Stimulated activated CD8-positive, alpha-beta memory T cell treated with anti-CD3 and anti-CD28 coated beads, Interleukin-12 subunit alpha, Interleukin-12 subunit beta, amount 100 ng/mL, for 24 hours (primary cell): ENCODE measurements around the gene CDKN2B-AS1.

Experiments
- DNase-seq: peaks from one replicate; pipeline ENCODE4 v3.0.0-alpha.2; 2020; ENCODE audit errors: extremely low read depth

Gene CDKN2B-AS1

DNA sequence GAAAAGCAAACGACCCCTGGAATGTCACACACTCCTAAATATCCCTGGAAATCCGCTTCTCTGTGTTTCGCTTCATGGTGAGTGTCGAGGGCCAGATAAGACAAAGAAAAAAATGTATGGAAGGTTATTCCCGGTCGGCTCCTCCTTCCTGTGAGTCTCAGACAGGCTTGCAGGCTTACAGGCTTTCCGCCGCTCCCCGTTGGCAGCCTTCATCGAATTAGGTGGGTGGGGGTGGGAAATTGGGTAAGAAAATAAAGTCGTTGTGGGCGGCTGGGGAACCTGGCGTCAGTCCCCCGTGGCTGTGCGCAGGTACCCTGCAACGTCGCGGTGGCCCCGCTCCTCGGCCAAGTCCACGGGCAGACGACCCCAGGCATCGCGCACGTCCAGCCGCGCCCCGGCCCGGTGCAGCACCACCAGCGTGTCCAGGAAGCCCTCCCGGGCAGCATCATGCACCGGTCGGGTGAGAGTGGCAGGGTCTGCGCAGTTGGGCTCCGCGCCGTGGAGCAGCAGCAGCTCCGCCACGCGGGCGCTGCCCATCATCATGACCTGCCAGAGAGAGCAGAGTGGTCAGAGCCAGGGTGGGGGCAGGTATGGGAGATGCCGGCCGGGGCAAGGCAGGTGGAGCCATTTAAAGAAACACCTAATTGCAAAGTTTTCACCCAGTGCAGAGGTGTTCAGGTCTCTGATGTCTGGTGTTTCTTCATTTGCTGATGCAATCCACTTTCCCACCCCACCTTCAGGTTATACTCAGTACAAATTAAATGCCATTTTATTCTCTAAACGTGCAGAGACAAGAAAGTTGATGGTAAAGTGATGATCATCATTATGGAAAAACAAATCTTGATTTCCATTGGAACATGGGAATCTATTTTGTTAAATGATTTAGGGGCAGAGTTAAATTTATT lies 11.4 kb downstream of the CDKN2B-AS1 start:
- no peak for DNase-seq

DNA sequence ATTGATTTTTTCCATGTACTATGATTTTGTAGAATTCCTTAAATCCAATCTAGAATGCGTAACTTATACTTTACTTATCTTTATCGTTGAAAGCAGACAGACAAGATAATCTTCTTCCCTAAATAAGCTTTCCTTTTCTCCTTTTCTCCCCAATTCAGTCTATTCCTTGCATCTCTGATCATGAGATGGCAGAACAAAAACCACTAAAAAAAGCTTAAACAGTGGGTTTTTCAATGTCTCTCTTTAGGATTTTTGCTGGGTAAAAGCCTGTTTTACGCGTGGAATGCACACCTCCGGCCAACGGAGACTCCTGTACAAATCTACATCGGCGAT lies 13.8 kb downstream of the CDKN2B-AS1 start:
- DNase-seq, result no peak

DNA sequence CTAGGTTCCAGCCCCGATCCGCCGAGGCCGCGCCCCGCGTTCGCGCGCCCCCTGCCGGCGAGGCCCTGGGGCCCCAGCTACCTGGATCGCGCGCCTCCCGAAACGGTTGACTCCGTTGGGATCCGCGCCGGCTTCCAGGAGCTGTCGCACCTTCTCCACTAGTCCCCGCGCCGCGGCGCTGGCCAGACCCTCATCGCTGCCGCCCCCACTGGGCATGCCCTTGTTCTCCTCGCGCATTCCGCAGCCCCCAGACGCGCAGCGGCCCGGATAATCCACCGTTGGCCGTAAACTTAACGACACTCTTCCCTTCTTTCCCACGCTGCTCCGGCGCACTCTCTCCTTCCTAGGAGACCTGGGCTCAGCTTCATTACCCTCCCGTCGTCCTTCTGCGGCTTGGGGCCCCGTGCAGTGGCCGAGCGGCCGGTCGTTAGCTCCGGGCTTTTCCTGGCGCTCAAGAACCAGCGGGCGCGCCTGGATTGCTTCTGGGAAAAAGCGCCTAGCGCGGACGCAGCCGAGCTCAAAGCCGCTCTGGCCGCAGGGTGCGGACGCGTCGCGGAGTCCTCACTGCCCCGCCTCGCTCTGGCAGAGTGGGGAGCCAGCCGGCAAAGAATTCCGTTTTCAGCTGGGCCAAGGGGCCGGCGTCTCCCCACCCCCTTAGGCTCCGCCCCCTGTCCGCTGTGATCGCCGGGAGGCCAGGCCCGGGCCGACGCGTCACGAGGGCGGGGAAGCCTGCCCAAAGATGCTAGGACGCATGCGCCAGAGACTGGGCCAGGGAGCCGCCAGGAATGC lies 14.3 kb downstream of the CDKN2B-AS1 start, which contains the start of gene CDKN2B:
CDKN2B (minus strand) TSS at position 589 of the 789 bp plus-strand sequence; CDS start at position 237, 352 bp downstream.
- no peak for DNase-seq

DNA sequence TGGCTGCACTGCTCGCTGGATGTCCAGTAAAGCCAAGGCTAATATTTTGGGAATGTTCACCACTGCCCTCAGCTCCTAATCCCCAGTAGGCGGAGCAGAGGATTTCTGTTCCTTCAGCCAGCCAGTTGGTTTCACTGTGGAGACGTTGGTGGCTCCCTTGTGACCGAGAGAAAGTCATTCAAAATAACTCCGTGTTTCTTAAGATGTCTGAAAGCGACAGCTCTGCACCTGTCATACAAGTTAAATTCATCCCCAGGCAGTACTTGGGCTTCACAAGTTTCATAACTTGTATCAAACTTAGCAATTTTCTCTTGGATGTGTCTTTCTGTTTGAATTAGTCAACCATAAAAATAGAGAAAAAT lies 14.9 kb downstream of the CDKN2B-AS1 start:
- DNase-seq, result no peak

DNA sequence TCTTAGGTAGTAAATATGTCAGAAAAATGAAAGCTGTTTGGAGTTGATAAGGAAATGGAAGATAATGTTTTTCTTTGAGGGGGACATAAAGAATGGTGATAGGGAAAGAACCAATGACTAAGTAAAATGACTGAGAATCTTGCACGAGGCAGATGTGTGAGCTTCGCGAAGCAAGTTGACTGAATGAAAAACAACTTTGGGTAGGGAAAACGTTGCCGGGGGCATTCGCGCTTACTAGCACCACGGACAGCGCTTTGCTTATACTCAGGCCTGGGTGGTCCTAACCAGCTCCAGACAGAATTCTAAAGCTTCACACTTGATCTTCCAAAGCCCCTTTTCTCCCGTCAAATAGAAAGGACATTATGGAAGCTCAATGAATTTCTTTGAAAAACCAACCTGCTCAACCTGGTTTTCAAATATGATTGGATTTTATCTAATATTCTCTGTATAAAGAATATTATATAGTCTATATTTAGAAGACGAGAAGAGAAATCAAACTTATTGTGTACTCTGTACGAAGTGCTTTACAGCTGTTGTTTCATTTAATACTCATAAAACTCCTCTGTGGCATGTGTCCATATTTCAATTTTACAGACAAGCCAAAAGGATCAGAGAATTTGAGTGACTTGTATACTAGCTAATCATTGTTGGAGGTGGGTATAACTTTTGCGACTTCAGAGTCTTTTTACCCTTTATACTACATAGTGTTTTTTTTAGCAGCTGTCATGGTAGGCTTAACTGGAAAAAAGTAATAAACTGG lies 16.5 kb downstream of the CDKN2B-AS1 start:
- DNase-seq, result no peak

DNA sequence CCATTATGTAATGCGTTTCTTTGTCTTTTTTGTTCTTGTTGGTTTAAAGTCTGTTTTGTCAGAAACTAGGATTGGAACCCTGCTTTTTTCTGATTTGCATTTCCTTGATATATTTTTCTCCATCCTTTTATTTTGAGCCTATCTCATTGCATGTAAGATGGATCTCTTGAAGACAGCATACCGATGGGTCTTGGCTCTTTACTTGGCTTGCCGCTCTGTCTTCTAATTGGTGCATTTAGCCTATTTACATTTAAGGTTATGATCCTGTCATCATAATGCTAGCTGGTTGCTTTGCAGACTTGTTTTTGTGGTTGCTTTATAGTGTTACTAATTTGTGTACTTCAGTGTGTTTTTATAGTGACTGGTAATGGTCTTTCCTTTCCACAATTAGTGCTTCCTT lies 27.8 kb downstream of the CDKN2B-AS1 start:
- DNase-seq, result no peak

DNA sequence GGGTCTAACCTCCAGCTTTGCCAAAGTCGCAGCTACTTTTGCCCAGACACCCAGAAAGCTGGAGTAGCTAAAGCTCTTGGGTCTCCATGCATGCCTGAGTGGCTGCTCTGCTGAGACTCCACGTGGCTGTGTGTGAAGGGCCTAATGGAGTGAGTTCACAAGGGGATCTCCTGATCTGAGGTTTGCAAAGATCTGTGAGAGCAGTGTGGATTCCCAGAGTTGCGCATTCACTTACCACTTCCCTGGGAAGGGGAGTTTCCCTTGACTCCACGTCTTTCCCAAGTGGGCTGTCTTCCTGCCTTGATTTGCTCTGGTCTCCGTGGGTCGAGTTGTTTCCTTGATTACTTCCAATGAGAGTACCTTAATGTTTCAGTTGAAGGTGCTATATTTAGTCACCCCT lies 32.1 kb downstream of the CDKN2B-AS1 start:
- no peak for DNase-seq

DNA sequence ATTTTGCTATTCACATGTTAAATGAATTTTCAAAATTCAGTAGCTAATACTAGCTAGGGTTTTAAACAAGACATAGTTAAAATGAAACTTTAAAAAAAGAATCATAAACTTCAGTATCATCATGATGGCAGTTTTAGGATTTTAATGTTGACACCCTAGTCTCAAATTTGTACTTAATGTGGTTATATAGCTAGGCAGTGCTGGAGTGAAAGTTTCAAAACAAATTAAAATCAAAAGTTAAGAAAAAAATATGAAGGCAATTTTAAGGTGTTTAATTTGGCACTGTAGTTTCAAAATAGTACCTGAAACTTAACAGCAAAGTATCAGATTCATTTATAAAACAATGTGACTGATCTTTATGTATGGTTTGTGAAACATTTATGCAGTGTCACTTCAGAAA lies 33.8 kb downstream of the CDKN2B-AS1 start:
- DNase-seq, result no peak

DNA sequence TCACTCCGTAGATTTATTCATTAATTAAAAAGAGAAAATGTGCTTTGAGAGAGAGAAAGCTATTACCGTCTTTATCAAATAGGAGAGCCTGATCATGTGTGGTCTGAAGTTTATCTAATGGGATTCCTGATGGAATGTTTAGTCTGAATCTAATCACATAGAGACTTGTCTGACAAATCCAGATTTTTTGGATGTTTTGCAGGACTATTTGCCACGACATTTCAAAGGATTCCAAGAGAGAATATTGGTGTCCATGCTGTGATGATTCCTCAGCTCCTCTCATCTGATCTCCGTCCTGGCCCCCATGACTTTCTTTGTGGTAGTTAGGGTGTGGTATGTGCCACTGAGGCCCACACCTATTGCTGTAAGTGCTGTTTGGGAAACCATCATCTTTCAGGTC lies 34.6 kb downstream of the CDKN2B-AS1 start:
- DNase-seq, result no peak

DNA sequence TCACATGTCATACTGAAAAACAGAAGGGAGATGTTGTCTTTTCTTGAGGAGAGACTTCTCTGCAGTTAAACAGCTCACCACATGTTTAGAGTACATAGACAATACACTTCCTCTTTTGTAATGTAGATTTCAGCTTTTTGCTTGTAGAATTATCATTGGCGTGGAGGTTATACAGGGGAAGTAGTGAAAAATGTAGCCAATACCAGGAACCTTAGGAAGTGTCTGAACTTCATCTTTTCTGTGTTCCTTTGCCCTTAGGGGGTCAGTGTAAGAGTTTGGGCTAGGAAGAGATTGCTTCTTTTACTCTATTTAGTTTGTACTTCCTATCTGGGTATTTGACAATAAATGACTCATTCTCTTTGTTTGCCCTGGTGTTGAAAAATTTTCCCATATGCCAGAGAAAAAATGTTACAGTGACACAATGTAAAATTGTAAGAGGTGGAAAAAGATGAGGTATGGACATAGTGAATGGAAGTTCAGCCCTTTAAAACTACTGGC lies 35.6 kb downstream of the CDKN2B-AS1 start:
- DNase-seq, result no peak

DNA sequence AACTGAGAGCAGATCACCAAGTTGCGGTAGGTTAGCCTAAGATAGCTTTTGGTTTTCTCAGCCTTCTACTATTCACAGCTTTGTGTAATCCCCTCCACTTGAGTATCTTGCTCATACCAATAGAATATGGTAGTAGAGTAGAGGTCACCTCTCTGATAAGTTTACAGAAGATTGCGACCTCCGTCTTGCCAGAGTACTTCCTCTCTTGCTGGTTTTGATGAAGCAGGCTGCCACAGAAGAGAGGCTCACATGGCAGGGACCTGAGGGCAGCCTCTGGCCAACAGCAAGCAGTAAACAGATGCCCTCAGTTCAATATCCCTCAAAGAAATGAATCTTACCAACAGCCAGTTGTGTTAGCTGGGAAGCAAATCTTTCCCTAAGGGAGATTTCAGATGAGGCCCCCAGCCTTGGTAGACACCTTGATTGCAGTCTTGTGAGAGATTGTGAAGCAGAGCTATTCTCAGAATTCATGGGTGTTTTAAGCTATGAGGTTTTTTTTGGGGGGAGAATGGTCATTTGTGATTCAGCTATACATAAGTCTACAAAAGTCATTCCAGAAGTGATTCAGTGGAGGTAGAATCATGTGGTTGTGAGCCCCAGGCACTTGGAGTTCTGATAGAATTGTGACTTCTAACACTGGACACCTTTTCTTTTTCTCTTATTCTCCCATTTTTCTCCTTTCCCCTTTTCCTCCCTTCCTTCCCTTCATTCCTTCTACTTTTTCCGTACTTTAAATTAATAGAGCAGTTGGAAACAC lies 37.2 kb downstream of the CDKN2B-AS1 start:
- DNase-seq, result no peak

DNA sequence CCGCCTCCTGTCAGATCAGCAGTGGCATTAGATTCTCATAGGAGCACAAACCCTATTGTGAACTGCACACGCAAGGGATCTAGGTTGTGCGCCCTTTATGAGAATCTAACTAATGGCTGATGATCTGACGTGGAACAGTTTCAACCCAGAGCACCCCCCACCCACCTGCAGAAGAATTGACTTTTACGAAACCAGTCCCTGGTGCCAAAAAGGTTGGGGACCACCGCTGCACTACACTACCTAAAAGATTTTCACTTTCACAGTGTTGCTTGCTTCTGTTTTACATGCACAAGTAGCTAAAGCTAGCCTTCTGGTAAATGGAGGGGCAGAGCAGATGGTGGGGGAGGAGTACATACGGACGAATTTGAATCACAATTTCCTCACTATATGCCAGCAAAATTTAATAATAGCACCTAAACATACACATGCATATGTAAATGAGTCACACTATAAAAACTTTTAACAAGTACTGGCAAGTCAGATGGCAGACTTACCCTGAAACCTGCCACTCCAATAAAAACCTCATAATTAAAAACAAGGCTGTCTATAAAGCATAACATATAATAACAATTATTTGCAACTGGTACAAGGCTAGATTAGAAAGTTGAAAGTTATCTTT lies 38.5 kb downstream of the CDKN2B-AS1 start:
- no peak for DNase-seq

DNA sequence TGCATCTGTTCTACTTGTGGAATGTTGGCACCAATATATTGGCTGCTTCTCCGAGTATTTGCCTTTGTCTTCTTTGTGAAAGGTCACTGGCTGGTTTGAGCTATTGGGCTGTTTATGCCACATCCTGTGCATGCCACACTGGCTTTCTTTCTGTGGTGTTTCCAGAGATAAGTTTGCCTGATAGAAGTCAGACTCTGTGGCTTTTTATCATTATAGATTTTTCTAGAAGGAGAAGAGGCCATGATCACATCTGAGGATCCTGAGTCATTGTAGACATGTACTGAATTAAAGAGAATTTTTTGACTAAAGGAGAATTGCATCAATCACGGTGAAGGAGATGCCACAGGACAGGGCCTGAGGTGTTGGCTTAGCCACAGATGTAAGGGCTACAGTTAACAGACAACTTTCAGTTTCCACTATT lies 41.0 kb downstream of the CDKN2B-AS1 start:
- DNase-seq, result no peak

DNA sequence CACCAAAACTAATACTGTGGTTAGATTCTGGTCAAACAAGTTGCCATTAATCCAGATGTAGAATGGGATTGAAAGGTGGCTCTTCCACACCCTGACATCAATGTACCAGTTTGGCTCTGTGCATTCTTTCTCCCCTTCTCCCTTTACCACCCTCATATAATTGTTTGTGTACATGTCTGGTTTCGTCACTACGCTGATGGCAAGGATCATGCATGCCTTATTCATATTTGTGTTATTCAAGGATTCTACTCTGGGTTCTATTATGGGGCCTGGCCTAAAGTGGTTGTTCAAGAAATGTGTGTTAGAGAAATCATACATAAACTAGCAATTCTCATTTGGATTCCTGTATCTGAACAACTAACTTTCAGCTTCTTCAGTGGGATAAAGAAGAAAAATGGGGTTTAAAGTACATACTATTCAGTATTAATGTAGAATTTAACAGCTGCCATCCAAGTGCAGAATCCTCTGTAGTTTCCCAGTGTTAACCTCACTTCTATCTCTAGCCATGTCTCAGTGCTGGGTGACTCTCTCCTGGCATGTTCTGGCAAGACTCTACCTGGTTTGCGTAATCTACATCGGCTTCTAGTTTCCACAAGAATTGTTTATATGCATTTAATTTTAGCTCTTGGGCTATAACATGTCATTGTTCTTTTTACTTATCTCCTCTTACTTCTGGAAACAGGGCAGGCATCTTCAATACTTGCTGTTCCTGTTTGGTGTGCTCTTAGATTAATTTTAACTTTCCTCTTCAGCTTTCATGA lies 42.5 kb downstream of the CDKN2B-AS1 start:
- no peak for DNase-seq

DNA sequence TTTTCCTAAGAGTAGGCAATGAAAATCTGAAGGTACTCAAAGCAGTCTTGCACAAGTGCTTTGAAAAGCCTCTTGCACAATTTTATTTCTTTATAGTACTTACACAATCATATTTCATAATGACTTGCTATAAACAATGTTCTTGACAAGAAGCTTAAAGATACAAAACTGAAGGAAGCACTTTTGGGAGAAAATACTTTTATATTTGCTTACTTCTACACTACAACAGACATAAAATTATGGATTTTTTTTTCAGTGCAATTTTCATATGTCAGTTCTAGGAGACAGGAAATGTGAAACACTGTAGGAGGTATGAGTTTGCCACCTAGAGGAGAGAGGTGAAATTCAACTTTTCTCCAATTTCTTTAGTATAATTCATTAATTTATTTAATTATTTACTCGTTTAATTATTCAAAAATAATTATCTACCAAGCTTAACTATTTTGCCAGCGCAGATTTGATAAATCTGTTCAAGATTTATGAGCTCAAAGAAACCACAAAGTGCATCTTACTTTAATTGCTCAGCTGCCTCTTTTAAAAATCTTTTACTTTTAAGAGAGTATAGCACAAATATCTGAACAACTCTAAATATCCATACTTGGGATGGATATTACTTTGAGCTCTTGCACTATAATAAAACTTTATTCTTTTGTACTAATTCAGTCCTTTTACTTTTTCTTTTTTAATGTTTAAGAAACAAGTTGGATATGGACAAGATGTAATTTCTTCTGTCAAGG lies 43.5 kb downstream of the CDKN2B-AS1 start:
- DNase-seq, result no peak

DNA sequence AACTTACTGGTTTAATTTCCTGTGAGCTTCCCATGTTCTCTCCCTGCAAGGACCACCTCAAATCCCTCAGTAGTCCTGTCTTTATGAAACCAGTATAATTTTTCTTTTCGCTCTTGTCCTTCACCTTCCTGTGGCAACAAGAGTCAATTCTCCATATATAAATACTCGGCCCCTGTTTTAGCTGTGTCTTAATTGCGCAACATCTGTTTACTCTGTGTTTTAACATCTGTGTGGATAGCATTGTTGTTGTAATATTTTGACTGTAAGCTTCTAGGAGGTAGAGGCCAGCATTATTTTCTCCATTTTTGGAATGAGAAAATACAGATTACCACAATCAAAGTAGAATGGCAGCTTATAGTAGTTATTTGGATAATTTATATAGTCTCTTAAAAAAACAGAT lies 44.7 kb downstream of the CDKN2B-AS1 start:
- DNase-seq, result no peak

DNA sequence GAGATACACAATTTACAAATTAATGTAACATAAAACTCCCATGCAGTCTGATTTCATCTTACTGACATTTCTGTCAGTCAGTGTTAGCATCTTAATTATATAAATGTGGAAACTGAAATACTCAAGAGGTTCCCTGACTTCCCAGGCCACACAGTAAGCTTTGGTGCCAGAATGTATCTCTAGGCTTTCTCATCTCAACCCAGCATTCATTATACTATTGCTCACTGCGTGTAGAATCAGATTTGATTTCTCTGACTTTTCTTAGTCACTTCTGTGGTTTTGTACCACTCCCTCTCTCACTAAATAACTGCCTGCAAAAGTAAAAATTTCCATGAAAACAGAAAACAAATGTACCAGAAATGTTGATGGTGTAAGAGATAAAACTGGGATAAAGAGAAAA lies 46.2 kb downstream of the CDKN2B-AS1 start:
- no peak for DNase-seq

DNA sequence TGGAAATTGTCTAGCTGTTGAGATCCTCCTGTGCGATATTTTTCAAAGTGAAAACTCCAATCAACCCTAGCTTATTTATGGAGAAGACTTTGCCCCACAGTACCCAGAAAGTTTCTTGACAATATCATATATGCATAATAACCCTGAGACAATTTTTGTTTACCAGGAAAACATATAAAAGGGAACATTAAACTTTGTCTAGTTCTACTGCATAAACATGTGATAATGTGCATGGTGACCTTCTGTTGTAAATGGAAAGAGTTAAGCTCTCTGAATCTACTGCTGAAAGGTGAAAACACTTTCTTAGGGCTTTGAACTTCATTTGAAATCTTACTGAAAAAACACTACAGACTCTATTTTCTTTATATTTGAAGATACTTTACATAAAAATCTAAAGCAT lies 46.8 kb downstream of the CDKN2B-AS1 start:
- no peak for DNase-seq

DNA sequence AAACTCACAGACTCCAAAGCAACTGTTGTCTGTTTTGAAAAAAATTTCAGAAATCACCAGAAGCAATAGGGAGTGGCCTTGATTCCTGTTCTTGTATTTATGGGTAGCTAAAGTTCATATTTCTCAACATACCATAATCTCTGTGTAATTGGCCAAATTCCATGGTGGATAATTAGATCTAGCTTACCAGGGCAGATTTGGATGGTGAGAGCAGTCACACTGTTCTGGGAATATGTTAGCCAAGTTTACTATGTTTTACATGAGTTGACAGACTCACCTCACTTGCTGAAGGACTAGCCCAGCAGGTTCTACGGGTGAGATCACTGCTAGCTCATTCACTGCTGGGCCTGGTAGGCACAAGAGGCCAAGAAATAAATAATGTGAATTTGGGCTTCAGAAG lies 47.2 kb downstream of the CDKN2B-AS1 start:
- DNase-seq, result no peak
